Measurements from ENCODE around the gene MEPCE. TPM values are rescaled to one million over a fixed set of nuclear protein-coding genes. Genes with fewer than 3 reads are reported as not detected.

MEPCE gene
- total and polyA plus RNA-seq, 4 donors = 6.7 to 21.8 (median 16.5) TPM

DNA sequence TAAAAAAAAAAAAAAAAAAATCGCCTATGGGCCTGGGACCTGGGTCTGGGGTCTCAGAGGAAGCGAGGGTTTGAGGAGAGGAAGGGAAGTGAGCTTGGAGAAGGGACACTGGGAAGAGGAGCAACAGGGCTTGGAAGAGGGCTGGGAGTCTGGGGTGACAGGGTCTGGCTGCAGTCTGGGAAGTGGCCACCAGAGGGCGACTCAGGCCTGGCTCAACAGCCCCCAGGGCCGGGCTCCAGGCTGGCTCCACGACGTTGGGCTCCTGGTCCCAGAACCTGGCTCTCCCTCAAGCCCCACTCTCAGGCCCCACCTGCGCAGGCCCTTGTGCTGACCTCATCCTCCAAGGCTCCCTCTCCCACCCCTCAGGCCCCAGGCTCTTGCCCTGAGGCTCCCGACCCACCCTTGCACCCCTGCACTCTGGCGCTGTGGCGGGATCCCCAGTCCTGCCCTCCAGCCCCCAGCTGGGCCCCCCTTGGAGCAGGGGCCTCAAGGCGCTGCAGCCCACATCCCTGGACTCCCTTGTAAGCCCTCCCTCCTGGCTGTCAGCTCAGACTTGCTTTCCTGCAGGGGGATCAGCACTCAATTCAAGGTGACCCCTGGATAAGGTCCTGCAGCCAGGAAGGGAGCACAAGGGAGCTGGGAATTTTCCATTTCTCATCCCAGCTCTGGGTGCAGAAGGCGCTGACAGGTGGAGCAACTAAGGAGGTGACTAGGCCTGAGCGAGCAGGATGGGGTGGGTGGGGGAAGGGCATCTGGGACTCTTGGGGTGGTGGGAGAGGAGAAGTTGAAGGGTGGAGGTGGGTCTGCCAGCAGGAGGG lies 39.8 kb downstream of the MEPCE start:
- H3K9me3 ChIP-seq (ENCODE audit: control insufficient read depth in 4 of 4, low read length in 3 of 4) = no peaks in the 10 kb centered on the region
- H3K9ac ChIP-seq (ENCODE audit: low read depth in 1 of 2, low read length in 2 of 2) = no peak overlapping the region
- DNase-seq (ENCODE audit: low spot score) = peak; percentile 94
- no peaks in the 10 kb centered on the region for H3K27me3 ChIP-seq (ENCODE audit: control insufficient read depth in 4 of 4, insufficient read depth in 4 of 4, low read length in 3 of 4)
- TF ChIP-seq RAD21 (IDR thresholded peaks at IDR 0.05) (peak; percentile 88 to 94), NR2F2 (IDR thresholded peaks at IDR 0.05) (no peak), YY1 (IDR thresholded peaks at IDR 0.05) (no peak)
- TF ChIP-seq, protein P1, sequence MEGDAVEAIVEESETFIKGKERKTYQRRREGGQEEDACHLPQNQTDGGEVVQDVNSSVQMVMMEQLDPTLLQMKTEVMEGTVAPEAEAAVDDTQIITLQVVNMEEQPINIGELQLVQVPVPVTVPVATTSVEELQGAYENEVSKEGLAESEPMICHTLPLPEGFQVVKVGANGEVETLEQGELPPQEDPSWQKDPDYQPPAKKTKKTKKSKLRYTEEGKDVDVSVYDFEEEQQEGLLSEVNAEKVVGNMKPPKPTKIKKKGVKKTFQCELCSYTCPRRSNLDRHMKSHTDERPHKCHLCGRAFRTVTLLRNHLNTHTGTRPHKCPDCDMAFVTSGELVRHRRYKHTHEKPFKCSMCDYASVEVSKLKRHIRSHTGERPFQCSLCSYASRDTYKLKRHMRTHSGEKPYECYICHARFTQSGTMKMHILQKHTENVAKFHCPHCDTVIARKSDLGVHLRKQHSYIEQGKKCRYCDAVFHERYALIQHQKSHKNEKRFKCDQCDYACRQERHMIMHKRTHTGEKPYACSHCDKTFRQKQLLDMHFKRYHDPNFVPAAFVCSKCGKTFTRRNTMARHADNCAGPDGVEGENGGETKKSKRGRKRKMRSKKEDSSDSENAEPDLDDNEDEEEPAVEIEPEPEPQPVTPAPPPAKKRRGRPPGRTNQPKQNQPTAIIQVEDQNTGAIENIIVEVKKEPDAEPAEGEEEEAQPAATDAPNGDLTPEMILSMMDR (IDR thresholded peaks at IDR 0.05; ENCODE audit: low read depth, low read length, missing input control) = peak; percentile 99
- H3K27ac ChIP-seq (ENCODE audit: low read depth in 1 of 2, low read length in 2 of 2) = no peak overlapping the region
- peaks cover 3 to 9% (median 6%) of the 10 kb centered on the region in 4 donors for H3K36me3 ChIP-seq (ENCODE audit: control insufficient read depth in 4 of 4, insufficient read depth in 3 of 4, low read depth in 1 of 4, low read length in 3 of 4)
- H3K4me3 ChIP-seq (ENCODE audit: low read depth in 1 of 3, low read length in 3 of 3) = no peak overlapping the region
- H3K4me1 ChIP-seq (ENCODE audit: control insufficient read depth in 4 of 4, insufficient read depth in 4 of 4, low read length in 3 of 4) = peaks cover 5 to 15% (median 11%) of the 10 kb centered on the region in 4 donors
- WGBS = 35% methylated on average over 13 of the region's 13 CpGs

DNA sequence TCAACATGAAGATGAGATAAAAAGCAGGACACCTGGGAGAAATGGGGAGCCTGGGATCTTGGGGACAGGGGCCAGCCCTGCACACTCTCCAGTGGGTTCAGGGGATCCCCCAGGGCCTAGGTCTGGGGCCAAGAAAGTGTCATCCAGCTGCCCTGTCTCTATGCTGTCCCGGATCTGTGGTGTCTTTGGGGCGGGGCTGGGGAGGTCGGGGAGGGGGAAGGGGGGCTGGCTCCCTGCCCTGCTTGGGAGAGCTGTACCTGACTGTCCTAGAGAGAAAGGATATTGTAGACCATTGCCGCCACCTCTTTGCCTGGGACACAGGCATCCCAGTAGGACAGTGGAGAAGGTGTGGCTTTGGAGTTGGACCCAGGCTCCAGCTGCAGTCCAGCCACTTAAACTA lies 41.4 kb downstream of the MEPCE start:
- no peaks in the 10 kb centered on the region for H3K9me3 ChIP-seq (ENCODE audit: control insufficient read depth in 4 of 4, low read length in 3 of 4)
- H3K9ac ChIP-seq (ENCODE audit: low read depth in 1 of 2, low read length in 2 of 2) = no peak overlapping the region
- DNase-seq (ENCODE audit: low spot score) = no peak
- TF ChIP-seq HNF4A (conservative IDR thresholded peaks at IDR 0.05) = no peak
- peaks cover 2 to 9% (median 8%) of the 10 kb centered on the region in 4 donors for H3K36me3 ChIP-seq (ENCODE audit: control insufficient read depth in 4 of 4, insufficient read depth in 3 of 4, low read depth in 1 of 4, low read length in 3 of 4)
- H3K27ac ChIP-seq (ENCODE audit: low read depth in 1 of 2, low read length in 2 of 2) = no peak overlapping the region
- WGBS = 59% methylated on average over 4 of the region's 4 CpGs
- no peak overlapping the region for H3K4me3 ChIP-seq (ENCODE audit: low read depth in 1 of 3, low read length in 3 of 3)
- H3K27me3 ChIP-seq (ENCODE audit: control insufficient read depth in 4 of 4, insufficient read depth in 4 of 4, low read length in 3 of 4) = no peaks in the 10 kb centered on the region
- peaks cover 2 to 6% (median 4%) of the 10 kb centered on the region in 4 donors for H3K4me1 ChIP-seq (ENCODE audit: control insufficient read depth in 4 of 4, insufficient read depth in 4 of 4, low read length in 3 of 4)

DNA sequence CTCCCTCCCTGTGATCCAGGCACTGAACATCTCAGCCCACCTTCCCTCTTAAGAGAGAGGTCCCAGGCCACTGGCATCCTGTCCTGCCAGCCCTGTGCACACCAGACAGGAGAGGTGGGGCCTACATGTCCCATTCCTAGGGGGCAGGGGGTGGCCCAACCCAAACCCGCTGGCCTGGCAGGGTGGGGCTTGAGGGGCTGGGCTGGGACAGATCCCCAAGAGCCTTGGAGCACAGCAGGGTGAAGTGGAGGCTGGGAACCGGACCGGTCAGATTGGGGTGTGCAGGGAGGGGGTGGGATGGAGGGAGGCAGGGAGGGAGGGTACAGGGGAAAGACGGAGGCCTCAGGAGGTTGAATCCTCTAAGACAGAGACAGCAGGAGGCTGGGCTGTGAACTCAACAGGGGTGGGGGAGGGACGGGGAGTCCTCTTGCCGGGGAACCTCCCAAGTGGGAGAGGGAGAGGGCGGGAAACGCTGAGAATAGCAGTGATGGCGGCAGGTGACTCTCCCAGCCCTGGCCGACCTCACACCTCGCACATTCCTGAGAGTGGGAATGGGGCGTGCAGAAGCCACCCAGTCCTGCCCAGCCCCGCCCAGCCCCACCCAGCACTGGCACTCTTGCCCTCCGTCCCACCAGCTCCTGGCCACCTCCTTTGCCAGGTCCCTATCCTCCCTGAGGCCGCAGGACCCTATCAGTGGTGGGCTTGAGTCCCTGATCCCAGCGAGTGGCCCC lies 42.7 kb downstream of the MEPCE start:
- peaks cover 2 to 9% (median 8%) of the 10 kb centered on the region in 4 donors for H3K36me3 ChIP-seq (ENCODE audit: control insufficient read depth in 4 of 4, insufficient read depth in 3 of 4, low read depth in 1 of 4, low read length in 3 of 4)
- H3K27ac ChIP-seq (ENCODE audit: low read depth in 1 of 2, low read length in 2 of 2) = no peak overlapping the region
- no peak for TF ChIP-seq RXRA (IDR thresholded peaks at IDR 0.05)
- no peak for TF ChIP-seq HNF4A (conservative IDR thresholded peaks at IDR 0.05)
- TF ChIP-seq YY1 (IDR thresholded peaks at IDR 0.05) = no peak
- TF ChIP-seq, protein P2, sequence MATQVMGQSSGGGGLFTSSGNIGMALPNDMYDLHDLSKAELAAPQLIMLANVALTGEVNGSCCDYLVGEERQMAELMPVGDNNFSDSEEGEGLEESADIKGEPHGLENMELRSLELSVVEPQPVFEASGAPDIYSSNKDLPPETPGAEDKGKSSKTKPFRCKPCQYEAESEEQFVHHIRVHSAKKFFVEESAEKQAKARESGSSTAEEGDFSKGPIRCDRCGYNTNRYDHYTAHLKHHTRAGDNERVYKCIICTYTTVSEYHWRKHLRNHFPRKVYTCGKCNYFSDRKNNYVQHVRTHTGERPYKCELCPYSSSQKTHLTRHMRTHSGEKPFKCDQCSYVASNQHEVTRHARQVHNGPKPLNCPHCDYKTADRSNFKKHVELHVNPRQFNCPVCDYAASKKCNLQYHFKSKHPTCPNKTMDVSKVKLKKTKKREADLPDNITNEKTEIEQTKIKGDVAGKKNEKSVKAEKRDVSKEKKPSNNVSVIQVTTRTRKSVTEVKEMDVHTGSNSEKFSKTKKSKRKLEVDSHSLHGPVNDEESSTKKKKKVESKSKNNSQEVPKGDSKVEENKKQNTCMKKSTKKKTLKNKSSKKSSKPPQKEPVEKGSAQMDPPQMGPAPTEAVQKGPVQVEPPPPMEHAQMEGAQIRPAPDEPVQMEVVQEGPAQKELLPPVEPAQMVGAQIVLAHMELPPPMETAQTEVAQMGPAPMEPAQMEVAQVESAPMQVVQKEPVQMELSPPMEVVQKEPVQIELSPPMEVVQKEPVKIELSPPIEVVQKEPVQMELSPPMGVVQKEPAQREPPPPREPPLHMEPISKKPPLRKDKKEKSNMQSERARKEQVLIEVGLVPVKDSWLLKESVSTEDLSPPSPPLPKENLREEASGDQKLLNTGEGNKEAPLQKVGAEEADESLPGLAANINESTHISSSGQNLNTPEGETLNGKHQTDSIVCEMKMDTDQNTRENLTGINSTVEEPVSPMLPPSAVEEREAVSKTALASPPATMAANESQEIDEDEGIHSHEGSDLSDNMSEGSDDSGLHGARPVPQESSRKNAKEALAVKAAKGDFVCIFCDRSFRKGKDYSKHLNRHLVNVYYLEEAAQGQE (IDR thresholded peaks at IDR 0.05) = no peak
- TF ChIP-seq RAD21 (IDR thresholded peaks at IDR 0.05) = no peak
- no peak for DNase-seq (ENCODE audit: low spot score)
- H3K9me3 ChIP-seq (ENCODE audit: control insufficient read depth in 4 of 4, low read length in 3 of 4) = no peaks in the 10 kb centered on the region
- no peak overlapping the region for H3K4me3 ChIP-seq (ENCODE audit: low read depth in 1 of 3, low read length in 3 of 3)
- 79% methylated on average over 16 of the region's 16 CpGs for WGBS
- no peaks in the 10 kb centered on the region for H3K27me3 ChIP-seq (ENCODE audit: control insufficient read depth in 4 of 4, insufficient read depth in 4 of 4, low read length in 3 of 4)
- H3K9ac ChIP-seq (ENCODE audit: low read depth in 1 of 2, low read length in 2 of 2) = no peak overlapping the region
- H3K4me1 ChIP-seq (ENCODE audit: control insufficient read depth in 4 of 4, insufficient read depth in 4 of 4, low read length in 3 of 4) = peaks cover 2 to 15% (median 12%) of the 10 kb centered on the region in 4 donors
